ENCODE measurements around the gene SYNGR2.

SYNGR2 gene, protein sequence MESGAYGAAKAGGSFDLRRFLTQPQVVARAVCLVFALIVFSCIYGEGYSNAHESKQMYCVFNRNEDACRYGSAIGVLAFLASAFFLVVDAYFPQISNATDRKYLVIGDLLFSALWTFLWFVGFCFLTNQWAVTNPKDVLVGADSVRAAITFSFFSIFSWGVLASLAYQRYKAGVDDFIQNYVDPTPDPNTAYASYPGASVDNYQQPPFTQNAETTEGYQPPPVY

DNA sequence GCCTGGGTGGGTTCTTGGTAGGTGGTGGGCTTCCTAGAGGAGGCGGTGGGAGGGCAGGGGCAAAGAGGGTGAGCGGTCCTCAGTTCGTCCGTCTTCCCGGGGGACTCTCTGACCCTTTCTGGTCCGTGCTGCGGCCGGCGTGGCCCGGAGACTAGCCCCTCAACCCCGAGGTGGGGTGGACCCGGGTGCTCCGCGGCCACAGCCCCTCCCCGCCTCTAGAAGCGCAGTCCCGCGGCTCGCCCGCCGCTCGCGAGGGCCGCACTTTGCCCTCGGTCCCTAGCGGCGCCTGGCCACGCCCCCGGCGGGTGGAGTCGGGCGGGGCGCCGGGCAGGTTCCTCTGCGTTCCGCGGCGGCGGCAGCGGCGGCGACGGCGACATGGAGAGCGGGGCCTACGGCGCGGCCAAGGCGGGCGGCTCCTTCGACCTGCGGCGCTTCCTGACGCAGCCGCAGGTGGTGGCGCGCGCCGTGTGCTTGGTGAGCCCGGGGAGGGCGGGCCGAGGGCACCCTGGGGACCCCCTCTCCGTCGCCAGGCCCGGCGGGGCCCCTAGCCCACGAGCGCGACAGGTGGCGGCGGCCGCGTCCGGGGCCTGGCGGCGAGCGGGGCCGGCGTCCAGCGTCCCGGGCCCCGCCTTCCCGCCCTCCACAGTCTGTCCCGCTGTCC lies at the start of gene SYNGR2:
Gene SYNGR2, plus strand, starts transcription at position 340 of the 661 bp plus-strand sequence. Its CDS starts 36 bp downstream, at position 376.
- peak; percentile 34 to 47 for DNase-seq (ENCODE audit: low read depth in 2 of 2)
- TF ChIP-seq, protein P1, sequence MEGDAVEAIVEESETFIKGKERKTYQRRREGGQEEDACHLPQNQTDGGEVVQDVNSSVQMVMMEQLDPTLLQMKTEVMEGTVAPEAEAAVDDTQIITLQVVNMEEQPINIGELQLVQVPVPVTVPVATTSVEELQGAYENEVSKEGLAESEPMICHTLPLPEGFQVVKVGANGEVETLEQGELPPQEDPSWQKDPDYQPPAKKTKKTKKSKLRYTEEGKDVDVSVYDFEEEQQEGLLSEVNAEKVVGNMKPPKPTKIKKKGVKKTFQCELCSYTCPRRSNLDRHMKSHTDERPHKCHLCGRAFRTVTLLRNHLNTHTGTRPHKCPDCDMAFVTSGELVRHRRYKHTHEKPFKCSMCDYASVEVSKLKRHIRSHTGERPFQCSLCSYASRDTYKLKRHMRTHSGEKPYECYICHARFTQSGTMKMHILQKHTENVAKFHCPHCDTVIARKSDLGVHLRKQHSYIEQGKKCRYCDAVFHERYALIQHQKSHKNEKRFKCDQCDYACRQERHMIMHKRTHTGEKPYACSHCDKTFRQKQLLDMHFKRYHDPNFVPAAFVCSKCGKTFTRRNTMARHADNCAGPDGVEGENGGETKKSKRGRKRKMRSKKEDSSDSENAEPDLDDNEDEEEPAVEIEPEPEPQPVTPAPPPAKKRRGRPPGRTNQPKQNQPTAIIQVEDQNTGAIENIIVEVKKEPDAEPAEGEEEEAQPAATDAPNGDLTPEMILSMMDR (IDR thresholded peaks at IDR 0.05; ENCODE audit: low read depth, low read length): no peak
- peak within 1 kb of the TSS; percentile 42 to 55 for H3K4me3 ChIP-seq (replicated peaks in 1 of 2; ENCODE audit: low read depth in 2 of 2, low read length in 2 of 2)

DNA sequence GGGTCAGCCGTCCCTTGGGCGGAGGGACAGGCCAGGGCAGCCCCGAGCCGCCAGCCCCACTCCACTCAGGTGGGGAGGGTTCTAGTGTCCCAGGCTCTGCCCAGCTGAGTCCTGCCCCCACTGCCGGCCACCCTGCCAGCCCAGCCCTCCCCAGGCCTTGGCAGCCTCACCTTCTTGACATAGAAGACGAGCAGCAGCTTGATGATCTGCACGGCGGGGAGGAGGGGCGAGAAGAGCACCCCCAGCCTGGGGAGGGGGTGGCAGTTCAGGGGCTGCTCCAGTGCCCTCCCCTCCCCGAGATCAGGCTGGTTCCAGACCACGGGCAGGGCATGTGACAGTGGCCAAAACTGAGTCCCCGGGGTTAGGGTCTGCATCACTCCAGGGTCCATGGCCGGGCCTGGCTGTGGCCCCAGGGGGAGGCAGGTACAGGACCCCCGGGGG lies 49.6 kb upstream of the SYNGR2 start:
- TF ChIP-seq, protein P1 (IDR thresholded peaks at IDR 0.05; ENCODE audit: low read depth, low read length): no peak
- H3K4me3 ChIP-seq (replicated peaks in 1 of 2; ENCODE audit: low read depth in 2 of 2, low read length in 2 of 2): no peak overlapping the region
- DNase-seq (ENCODE audit: low read depth in 2 of 2): no peak

DNA sequence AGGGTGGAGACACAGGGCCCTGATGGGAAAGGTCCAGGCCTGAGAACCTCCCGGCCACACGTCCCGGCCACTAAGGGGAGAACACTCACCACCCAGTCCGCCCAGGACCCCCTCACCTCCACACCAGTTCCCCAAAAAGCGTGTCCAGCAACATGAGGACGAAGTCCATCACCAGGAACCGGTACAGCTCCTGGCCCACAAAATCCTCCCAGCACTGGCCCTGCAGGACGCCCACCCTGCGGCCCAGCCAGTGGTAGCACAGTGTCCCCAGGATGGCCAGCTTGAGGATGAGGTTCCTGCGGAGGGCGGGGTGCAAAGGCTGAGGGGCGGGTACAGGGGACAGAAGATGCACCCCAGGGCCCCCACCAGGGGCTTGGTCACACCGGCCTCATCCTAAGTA lies 47.8 kb upstream of the SYNGR2 start:
- TF ChIP-seq, protein P1 (IDR thresholded peaks at IDR 0.05; ENCODE audit: low read depth, low read length): no peak
- no peak for DNase-seq (ENCODE audit: low read depth in 2 of 2)

DNA sequence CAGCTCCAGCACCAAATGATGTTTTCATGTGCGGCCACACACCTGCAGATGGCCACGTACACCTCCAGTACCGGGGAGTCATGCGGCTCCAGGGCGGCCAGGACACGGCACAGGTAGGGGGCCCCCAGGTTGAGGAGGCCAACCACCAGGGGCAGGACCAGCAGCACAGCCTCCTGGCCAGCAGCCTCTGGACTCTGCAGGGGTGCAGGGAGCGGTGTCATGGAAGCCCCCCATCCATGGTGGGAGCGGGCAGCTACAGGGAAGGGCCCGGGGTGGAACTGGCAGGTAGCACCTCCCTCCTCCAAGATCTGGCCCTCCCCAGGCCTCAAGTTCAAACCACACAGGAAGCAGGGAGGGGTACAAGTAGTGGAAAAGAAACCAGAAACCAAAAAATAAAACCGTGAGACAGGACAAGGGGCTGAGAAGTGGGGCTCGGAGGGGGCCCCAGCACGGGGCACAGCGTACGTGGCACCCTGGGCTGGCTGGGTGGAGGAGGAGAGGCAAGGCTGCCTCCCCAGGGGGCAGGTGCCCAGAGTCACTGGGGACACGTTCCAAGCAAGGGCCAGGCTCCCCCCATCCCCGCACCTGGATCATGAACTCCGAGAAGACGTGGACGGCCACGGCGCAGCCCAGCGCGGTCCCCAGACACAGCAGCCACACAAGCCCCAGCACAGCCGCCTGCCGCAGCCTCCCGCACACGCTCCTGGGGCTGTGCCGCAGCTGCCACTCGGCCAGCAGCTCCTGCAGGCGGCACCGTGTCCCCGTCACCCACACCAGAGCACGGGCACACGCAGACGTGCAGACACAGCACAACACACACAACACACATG lies 47.2 kb upstream of the SYNGR2 start:
- H3K4me3 ChIP-seq (replicated peaks in 1 of 2; ENCODE audit: low read depth in 2 of 2, low read length in 2 of 2): no peak overlapping the region
- TF ChIP-seq, protein P1 (IDR thresholded peaks at IDR 0.05; ENCODE audit: low read depth, low read length): no peak
- no peak for DNase-seq (ENCODE audit: low read depth in 2 of 2)

More for the DNA sequence above, 47.8 kb upstream of the SYNGR2 start:
- no peak overlapping the region for H3K4me3 ChIP-seq (replicated peaks in 1 of 2; ENCODE audit: low read depth in 2 of 2, low read length in 2 of 2)

DNA sequence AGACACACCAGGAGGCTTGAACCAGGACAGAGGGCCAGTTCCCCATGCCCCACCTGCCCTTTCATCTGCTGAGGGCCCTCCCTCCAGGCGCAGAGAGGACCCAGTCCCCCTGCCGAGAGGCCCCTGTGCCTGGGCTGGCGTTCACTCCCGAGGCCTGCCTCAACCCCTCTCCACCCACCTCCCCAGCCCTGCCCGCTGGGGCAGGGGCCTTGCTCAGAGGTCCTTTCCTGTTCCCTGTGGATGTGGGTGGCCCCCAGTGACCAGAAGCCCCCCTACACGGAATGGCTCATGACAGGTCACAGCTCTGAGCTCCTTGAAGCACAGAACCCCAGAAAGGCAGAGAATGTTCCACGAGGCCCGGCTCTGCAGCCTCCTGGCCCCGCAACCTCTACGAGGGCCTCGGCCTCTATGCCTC lies 46.6 kb upstream of the SYNGR2 start:
- TF ChIP-seq, protein P1 (IDR thresholded peaks at IDR 0.05; ENCODE audit: low read depth, low read length): no peak
- no peak overlapping the region for H3K4me3 ChIP-seq (replicated peaks in 1 of 2; ENCODE audit: low read depth in 2 of 2, low read length in 2 of 2)
- no peak for DNase-seq (ENCODE audit: low read depth in 2 of 2)

DNA sequence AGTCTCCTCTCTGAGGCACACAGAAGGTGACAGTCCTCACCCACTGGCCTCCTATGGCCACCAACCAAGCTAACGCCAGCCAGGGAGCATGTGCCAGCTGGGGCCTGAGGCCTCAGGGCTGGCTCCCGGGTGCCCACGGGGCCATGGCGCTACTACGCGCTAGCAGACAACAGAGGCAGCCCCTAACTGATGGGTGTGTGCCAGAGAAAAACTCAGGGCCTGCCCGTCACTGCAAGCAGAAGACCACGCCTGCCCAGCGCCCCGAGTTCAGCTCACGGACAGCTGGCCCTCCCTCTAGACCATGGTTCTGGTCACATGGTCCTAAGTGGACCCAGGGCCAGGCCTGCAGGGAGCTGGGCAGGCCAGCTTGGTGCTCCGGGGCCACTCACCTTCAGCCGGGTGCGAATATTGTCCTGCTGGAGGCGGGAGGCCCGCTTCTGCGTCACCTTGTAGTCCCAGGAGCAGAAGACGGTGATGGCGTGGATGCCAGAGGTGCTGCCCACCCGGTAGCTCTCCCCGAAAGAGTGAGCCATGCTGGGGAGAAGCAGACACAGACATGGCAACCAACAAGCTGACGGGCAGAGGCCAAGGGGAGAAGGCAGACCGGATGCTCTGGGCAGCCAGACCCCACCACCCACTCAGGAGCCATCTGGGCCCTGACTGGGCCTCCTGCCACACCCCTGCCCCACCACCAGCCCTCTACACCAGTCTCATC lies 46.0 kb upstream of the SYNGR2 start:
- H3K4me3 ChIP-seq (replicated peaks in 1 of 2; ENCODE audit: low read depth in 2 of 2, low read length in 2 of 2): no peak overlapping the region
- DNase-seq (ENCODE audit: low read depth in 2 of 2): no peak
- TF ChIP-seq, protein P1 (IDR thresholded peaks at IDR 0.05; ENCODE audit: low read depth, low read length): no peak
